ENCODE data around the gene ZNF628.

DNA sequence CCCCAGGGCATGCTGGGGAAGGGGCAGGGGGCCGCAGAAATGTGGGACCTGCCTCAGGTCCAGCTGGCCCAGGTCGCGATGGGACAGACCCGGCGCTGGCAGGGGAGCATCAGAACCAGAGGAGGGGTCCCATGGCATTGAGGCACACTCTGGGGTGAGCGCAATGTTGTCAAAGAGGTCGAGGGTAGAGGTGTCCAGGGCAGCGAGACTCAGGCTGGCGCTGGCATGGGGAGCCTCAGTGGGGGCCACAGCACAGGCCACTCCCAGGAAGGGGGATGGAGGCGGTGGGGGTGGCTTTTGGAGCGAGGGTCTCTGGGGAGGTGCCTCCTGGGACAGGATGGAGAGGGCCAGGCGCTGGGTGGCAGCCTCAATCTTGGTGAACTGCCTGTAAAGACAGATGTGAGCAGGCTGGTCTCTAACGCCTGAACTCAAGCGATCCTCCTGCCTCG lies 12.8 kb upstream of the ZNF628 start:
- TF ChIP-seq, protein P1, sequence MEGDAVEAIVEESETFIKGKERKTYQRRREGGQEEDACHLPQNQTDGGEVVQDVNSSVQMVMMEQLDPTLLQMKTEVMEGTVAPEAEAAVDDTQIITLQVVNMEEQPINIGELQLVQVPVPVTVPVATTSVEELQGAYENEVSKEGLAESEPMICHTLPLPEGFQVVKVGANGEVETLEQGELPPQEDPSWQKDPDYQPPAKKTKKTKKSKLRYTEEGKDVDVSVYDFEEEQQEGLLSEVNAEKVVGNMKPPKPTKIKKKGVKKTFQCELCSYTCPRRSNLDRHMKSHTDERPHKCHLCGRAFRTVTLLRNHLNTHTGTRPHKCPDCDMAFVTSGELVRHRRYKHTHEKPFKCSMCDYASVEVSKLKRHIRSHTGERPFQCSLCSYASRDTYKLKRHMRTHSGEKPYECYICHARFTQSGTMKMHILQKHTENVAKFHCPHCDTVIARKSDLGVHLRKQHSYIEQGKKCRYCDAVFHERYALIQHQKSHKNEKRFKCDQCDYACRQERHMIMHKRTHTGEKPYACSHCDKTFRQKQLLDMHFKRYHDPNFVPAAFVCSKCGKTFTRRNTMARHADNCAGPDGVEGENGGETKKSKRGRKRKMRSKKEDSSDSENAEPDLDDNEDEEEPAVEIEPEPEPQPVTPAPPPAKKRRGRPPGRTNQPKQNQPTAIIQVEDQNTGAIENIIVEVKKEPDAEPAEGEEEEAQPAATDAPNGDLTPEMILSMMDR (IDR thresholded peaks at IDR 0.05), result no peak
- TF ChIP-seq POLR2A (IDR thresholded peaks at IDR 0.05) (no peak), POLR2AphosphoS5 (IDR thresholded peaks at IDR 0.05) (no peak)
